Ecto neural progenitor cell (in vitro differentiated cells): ENCODE measurements around the gene LOXL3.

Experiments used
- DNase-seq: peaks from one replicate; pipeline ENCODE4 v3.0.0-alpha.2; 2018; ENCODE audit warnings: low spot score

The LOXL3 gene

DNA sequence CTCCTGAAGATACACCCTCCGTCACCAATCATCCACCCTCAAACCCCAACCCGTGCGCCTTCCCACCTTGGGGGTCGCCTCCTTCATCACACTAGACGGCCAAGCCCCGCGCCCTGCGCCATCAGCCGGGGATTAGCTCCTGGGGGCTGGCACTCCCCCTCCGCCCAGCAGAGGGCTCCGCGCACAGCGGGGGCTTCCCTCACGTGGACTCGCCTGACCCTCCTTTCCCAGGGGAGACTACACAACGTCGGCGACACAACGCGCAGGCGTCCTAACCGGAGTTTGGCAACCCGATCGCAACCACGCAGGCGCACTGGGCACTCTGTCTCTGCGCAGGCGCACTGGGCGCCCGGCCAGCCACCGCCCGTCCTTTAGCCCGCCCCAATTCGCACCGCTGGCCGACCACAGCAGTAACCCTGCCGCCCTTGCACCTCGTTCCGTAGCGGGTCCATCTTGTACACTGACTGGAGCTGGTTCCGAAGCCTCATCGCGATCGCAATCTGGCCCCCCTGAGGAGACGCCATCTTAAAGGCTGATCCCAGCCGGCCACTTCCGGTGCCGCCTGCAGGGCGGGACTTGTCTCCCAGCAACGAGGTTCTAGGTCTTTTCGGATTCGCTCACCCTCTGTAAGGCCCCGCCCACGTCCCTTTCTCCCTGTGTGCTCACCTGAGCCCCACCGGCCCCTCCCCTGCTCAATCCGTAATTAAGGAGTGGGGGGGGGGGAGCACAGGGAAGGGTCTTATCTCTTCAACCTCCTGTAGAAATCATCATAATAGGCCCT lies 46.4 kb downstream of the LOXL3 start, which contains the start of gene PCGF1:
Gene PCGF1 (minus strand): TSS at position 551 of the 781 bp plus-strand sequence. CDS start 27 bp downstream, at position 524.
- peak; percentile 97 for DNase-seq

DNA sequence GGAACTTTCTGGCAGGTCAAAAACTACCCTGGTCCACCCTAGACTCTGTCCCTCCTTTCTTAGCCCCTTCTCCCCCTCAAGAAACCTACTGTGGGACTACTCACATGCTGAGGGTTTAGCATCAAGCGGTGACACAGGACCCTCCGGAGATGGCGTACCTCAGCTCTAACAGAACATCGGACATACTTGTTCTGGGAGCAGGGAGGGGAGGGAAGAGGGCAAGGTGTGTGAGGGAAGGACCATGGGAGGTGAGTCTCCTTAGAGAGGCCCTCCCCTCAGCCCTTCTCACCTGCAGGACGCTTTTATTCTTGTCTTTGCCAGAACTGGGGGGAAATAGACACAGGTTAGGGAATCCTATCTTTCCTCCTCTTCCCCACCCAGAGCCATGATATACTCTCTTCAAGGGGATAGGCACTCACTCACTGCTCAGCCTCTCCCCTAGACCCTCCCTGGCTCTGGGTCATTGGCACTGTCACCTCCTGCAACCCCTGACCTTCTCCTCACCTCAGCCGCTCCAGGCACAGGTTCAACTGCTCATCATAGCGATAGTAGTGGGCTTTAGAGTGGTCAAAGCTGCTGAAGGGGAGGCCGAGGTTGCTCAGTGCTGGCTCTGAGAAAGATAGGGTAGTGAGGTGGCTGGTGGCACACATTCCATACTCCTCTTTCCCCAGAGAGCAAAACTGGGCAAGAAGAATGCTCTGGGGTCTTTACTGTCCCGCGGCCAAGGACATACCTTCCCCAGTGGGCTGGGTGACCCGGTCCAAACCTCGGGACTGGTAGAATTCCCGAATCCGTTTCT lies 48.1 kb downstream of the LOXL3 start:
- no peak for DNase-seq

DNA sequence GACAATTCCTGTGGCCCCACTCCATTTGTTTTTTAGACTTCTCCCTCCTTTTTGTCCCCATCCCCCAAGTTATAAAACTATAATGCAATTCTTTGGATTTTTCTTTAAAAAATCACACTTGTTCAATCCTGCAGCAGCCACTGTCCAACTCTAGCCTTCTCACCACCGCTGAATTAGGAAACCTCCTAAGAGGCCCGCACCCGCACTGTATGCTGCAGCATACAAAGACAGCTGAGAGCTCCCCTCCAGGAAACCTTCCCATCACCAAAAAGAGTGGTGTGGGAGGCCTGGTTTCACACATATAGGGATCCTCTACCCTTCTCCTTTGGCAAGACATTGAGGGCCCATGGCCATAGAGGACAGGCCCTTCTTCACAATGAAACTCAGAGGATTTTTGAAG lies 49.2 kb downstream of the LOXL3 start:
- no peak for DNase-seq

DNA sequence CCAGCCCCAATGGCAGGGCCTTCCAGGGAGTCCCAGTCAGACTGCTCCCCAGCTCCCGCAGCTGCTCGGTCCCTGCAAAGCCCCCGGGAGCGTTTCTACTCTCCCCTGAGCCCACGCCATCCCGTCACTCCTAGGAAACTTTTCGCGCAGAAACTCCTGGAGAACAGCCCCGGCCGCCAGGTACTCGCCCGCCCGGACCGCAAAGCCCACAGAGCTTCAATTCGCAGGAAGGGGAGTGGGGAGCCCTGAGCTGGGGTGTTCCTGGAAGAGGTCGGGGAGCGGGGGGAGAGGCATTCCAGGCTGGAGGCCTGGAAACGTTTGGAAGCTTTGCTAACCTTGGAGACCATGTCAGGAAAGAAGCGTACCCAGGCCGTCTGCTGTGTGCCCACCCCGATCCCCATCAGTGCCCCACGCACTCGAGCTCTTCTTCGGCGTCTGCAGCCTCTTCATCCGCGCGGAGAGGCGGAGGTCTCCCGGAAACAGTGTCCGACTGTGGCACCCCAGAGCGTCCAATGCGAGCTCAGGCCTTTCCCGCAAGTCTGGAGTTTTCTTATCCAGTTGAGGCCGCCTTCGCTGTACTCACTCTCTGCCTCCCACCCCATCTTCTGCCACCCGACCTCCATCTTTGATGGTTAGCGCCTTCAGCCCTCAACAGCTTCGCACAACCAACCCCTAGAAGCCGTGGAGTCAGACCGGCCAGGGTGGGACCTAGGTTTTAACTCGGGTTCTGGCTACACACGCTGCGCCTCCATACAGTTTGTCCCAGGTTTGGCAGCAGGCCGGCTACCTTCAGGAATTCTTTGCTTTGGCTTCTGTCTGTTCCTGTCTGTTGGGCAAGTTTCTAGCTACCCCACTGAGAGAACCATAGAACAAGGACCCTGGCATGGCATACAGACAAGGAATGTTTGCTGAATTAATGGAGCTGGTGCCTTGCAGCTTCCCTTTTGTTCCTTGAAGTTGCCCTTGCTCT lies 50.0 kb downstream of the LOXL3 start:
- DNase-seq, result no peak

DNA sequence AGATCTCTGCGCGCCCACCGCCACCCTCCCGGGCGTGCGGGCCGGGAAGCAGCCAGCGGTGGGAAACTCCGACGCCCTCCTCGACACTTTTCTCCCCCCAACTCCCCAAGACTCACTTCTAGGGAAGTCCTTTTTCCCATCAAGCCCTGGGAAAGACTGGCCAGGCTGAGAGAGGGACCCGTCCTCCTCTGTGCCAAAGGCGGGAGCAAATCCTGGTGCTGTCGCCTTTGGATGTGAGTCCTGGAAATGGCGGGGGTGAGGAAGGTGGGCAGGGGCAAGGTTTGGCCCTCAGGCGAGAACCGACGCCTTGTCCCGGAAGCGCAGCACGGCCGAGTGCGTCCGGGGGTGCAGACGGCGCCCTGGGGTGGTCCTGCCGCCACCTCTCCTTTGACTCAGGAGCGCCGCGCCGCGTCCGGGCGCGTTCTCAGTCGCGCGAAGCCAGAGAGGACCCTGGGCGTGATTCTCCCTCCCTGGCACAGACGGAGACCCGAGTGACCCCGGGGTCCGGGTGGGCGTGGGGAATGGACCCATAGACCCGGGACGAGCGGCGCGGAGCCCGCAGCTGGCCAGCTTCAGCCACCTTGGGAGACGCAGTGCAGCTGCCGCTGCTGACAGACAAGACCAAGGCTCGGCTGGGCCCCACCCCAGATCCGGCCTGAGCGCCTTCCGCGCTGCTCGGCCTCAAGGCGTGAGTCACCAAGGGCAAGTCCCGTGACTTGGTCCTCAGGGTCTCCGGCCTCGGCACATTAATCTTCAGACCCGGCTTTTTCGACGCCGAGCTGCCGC lies 50.8 kb downstream of the LOXL3 start:
- peak; percentile 78 for DNase-seq

DNA sequence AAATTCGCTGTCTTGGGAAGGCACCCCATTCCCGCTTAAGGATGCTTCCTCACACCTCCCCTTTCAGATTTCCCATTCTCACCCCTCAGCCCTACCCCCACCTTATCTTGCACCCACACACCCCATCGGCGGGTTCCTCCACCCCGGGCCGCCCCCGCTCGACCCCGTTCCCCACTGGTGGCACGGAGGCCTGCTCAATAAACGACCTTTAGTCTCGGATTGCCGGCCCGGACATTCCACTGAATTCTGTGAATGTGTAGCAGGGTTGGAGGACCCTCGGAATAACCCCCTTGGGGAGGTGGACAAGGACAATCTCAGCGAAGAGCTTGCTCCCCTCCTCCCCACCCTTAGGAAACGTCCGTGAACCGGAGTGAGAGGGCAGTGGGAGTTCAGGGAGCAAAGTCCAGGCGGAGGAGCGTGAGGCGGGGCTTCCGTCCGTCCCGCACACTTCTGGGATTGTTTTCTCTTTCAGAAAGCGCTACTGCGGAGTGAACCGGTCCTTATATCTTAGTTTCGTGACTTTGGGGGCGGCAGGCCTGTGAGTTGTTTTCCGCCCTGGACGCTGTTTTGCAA lies 51.5 kb downstream of the LOXL3 start:
- DNase-seq, result no peak

DNA sequence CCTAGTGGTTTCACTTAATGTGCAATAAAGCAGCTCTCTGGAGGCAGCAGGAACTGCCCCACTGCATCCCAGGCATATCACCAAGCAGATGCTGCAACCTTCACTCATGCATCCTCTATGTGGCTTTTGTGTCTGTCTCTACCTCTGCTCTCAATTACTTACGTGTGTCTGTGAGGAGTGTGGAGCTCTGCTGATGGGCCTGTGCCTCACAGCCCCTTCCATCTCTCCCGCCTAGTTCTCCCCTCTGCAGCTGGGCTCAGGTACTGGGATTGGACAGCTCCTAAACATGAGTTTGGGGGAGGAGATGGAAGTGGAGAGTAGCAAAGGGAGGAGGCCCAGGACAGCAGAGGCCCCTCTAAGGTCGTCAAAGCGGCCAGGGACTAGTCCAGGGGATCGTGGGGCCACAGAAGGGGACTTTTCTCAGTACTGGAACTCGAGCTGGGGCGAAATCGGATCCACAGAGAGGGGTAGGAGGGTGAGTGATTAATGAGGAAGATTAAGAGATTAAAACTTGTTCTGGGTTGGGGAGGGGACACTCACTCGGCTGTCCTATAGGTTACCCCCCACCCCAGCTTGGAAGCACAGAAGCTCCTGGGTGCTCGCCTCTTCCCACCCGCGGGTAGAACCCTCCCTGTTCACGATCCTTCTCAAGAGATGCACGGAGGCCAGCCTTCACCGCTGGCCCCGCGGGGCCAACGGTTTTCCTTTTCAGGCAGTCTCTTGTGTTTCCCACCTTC lies 52.2 kb downstream of the LOXL3 start:
- DNase-seq, result no peak

DNA sequence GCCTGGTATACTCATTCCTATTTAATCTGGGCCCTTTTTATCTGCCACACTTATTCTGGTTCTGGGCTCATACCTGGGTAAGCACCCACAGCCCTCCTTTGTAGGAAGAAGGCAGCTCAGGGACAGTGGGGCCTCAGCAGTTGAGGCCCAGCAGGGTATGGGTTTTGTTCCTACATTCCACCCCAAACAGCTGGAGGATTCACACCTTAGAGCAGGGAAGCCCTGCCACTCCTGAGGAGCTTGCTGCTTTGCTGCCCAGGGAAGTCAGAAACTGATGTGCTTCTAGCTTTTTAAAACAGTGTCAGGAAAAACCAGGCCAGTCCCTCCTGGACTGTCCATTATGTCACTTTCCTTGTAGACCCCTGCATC lies 53.2 kb downstream of the LOXL3 start:
- DNase-seq, result no peak

DNA sequence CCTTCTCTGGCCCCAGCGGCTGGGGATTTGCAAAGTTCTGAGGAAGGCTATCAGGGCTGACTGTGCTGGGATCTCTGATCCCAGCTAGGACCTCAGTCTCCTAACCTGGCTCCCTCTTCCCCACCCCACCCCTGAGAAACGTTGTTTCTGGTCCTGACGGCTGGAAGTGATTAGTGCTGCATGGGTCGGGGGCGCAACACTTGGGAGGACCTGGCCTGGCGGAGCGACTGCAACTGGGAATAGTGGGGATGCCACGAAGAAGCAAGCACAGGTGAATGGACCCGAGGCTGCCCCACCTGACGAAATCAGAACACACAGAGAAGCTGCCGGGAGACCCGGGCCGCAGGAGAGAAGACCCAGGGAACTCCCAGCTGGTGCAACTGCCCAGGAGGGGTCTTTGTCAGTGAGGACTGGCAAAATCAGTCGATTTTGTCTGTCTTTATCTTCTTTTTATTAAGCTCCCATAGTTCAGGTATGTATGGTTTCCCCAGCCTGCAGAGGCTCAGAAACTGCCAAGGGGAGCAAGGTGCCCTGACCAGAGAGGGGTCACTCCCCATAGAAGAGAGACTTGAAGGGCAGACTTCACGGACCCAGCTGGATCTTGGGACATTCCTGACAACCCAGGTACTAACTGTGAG lies 53.7 kb downstream of the LOXL3 start:
- DNase-seq, result no peak

DNA sequence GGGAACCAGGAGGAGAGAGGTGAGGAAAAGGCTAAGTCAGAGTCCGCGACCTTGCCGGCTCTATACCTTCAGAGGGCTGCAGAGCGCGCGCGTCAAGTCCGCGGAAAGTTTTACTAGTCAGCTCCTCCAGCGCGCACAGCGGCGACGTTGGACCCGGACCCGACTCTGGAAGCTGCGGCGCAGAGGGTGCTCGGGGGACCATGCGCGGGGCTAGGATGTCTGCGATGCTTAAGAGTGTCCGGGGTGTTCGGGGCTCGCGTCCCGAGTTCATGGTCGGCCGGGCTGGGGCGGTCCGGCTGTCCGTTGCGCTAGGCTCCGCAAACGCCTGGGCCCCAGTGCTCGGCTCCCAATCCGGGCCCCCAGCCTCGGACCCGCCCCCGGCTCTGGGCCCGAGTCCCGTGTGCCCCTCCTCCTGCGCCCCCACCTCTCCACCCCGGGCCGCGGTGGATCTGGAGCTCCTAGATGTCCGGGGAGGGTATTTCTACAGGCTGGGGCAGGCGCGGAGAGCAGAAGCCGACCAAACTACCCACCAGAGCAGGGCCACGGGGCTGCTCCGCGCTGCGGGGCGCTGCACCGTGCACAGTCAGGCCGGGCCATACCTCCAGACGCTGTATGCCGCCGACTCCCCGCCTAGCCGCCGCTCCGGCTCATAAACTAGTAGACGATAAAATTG lies 54.3 kb downstream of the LOXL3 start, which contains the start of gene LBX2:
Gene LBX2 (minus strand): TSS at position 337 of the 673 bp plus-strand sequence. CDS start 66 bp downstream, at position 271.
- peak; percentile 60 for DNase-seq

DNA sequence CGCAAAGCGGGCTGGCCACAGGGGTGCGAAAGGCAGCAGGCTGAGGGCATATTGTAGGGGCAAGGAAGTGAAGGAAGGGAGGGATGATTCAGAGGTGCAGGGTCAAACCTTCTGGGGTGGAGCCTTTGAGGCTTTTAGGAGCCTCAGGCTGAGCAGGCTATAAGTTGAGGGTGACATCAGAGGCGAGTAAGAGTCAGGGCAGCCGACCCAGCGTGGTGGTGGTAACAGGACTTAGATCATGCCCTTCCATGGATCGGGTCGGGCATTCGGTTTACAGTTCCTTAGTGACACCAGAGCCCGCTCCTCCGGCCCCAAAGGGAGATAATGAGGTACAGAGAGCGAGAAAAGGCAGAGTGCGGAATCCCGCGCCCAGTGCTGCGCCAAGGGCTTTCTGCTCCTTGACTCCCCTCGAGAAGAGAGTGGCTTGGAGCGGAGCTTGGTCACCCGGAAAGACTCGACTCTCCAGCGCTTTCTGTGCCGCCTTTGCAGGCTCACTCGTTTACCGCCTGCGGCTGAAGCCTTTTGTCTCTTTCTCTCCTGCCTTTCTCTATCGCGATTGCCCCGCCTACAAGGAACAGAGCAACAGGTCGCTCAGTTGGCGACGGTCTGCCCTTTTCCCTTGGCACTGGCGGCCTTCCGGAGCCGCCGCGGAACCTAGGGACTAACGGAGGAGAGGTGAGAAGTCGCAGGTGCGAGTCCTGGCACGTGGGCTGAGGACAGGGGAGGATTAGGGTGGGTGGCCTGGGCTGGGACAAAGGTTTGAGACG lies 55.1 kb downstream of the LOXL3 start:
- DNase-seq, result peak; percentile 66

DNA sequence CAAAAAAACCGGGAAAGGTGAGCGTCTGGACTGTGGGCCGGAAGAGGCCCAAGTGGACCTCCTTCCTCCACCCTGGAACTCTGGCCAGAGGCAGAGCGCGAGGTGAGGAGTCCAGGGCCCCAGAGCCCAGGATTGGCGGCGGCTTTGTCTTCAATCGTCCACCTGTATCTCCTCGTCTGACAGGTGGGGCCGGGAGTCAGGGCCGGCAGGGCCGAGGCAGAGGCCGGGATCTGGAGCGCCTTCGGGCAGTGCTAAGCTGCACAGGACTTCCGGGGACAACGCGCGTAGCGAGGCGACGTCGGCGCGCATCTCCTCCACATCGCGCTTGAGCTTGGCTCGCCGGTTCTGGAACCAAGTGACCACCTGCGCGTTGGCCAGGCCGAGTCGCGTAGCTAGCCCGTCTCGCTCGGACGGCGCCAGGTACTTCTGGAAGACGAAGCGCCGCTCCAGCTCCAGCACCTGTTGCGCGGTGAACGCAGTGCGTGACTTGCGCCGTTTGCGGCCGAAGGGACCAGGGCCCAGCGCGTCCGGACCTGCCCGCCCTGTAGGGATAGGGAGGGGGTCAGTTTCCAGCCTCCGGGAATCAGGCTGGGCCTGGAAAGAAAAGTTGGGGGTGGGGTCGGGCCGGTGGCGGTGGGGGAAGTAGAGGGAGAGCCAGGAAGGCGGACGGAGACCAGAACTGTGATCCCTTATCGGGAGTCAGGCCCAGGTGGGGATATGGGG lies 55.8 kb downstream of the LOXL3 start:
- DNase-seq, result peak; percentile 69

DNA sequence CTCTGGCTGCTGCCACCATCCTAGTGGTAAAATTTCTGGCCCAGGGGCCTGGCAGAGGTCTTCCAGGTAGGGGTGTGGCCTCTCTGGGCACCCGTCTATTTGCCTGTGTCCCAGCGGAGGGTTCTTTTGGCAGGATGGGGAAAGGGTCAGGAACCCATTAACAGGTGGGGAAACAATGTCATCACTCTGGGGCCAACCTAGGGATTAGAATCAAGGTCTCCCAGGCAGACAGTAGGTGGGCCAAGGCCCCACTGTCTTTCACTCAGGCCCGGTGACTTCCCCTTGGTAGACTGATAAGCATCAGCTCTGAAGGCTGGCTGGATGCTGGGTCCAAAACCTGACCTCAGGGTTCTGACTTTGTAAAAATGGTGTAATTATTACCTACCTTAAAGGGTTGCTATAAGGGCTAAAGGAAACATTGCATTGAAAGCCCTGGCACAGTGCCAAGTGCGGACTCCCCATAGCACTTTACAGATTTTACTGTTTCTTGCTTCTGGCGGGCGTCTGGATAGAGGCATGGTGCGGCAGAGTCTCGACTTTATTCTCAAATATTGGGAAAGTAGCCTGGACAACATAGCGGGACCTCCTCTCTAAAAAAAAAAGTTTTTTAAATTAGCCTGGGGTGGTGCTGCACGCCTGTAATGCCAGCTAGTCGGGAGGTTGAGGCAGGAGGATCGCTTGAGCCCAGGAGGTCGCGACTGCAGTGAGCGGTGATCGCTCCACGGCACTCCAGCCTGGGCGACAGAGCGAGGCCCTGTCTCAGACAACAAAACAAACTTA lies 56.6 kb downstream of the LOXL3 start:
- DNase-seq, result no peak

DNA sequence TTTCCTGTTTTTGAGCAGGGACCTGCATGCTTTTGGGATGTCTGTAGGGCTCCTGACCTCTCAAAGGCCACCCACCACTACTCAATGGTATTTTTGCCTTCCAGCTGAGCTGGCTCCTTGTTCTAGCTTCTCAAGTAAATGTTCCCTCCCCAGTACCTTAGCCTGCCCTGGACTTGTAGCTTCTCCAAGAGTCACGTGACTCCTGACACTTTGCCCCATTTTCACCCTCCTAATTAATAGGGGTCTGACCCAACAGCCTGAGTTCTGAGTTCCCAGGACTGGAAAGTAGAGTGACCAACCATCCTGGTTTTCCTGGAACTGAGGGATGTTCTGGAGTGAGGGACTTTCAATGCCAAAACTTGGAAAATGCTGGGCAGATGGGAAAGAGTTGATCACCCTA lies 58.3 kb downstream of the LOXL3 start:
- DNase-seq, result no peak

DNA sequence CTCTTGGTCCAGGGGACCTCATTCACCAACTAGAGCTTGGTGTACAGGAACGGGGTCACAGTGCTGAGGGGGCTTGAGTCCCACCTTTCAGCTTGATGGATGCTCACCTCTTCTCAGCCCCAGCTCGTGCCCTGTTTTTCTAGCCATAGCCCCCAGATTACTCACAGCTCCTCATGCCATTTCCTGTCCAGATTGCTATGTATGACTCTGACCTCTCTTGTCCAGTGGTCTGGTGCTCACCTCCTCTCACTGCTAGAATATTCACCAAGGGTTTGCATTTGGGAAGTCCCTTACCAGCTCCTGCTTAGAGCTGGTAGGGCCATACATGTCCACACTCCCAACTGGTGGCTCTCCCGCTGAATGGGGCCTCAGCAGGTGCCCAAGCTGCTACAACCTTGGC lies 60.2 kb downstream of the LOXL3 start:
- no peak for DNase-seq

DNA sequence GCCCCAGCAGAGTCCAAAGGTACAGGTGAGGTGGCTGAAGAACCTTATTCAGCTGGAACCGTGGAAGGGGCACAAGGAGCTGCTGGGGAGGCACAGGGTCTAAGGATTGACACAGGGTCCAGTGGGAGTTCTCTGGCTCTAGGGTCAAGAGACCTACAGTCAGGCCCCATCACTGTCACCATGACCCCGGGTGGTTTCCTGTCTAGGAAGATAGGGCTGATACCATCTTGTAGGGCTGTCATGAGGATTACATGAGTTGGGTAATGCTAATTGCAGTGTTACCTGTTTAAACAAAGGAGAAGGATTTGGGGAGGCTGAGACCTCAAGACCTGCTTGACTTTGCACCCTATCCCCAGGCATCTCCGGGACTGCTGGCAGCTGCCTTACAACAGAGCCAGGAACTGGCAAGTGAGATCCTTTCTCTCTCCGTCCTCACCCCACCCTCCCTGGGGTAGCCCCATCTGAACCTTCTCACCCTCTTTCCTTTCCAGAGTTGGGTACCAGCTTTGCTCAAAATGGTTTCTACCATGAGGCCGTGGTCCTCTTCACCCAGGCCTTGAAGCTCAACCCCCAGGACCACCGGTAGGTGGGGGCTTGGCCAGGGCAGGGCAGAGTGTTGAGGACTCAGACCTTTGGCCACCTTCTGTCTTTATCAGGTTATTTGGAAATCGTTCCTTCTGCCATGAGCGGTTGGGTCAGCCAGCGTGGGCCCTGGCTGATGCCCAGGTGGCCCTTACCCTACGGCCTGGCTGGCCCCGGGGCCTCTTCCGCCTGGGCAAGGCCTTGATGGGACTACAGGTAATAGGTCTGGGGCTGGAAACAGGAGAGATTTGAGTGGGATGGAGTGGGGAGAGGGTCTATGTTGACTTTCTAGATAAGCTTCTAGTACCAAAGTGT lies 61.8 kb downstream of the LOXL3 start:
- no peak for DNase-seq
